Glomerular visceral epithelial cell (primary cell): ENCODE measurements around the gene ANAPC5.
"Not testable (repeated sequence)": the region's sequence is repeated elsewhere in the genome, so short reads cannot be mapped to it uniquely, and the experiment has no call there.

Experiments used
- DNase-seq: peaks from one replicate; pipeline ENCODE4 v3.0.0-alpha.2; 2016; ENCODE audit errors: extremely low spot score

Gene ANAPC5

GRCh38 chr12:121318121-121318520 is 34.1 kb downstream of the ANAPC5 start:
- no peak for DNase-seq

- DNase-seq = no peak
Observed at GRCh38 chr12:121314431-121314830, 37.8 kb downstream of the ANAPC5 start.

DNA sequence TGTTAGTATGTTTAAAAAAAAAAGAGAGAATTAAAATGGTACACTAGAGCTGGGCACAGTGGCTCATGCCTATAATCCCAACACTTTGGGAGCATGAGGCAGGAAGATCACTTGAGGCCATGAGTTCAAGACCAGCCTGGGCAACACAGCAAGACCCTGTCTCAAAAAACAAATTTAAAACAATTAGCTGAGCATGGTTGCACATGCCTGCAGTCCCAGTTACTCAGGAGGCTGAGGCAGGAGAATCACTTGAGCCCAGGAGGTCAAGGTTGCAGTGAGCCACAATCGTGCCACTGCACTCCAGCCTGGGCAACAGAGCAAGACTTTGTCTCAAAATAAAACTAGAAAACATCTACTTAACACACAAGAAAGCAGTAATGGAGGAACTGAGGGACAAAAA is 42.0 kb downstream of the ANAPC5 start:
- DNase-seq = not testable (repeated sequence)

DNA sequence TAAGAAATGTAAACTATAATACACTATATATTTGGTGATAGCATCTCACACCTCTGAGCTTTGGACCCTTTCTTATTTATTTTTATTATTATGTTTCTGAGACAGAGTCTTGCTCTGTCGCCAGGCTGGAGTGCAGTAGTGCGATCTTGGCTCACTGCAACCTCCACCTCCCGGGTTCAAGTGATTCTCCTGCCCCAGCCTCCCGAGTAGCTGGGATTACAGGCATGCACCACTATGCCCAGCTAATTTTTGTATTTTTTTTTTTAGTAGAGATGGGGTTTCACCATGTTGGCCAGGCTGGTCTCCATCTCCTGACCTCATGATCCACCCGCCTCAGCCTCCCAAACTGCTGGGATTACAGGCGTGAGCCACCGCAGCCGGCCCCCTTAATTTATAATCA is 44.8 kb downstream of the ANAPC5 start:
- not testable (repeated sequence) for DNase-seq

GRCh38 chr12:121304306-121304705 is 47.9 kb downstream of the ANAPC5 start:
- DNase-seq = no peak

DNA sequence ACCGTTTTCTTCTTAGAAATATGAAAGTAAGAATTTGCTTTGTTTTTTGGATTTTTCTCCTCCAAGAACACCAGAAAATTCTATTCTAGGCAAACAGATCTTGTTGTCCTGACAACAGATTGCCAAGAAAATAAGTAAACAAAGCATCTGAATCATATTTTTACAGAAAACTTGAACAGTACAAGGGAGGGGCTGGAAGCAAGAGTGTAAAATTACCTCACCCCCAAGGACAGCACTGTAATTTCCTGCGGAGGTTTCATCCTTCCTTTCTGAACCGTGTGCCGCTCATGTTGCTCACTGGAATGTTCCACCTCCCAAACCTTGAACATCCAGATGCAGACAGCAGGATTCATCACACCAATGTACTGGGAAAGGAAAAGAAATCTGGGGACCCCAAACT is 50.3 kb downstream of the ANAPC5 start:
- no peak for DNase-seq

- DNase-seq = no peak
Observed at GRCh38 chr12:121300083-121300819, 52.0 kb downstream of the ANAPC5 start.

DNA sequence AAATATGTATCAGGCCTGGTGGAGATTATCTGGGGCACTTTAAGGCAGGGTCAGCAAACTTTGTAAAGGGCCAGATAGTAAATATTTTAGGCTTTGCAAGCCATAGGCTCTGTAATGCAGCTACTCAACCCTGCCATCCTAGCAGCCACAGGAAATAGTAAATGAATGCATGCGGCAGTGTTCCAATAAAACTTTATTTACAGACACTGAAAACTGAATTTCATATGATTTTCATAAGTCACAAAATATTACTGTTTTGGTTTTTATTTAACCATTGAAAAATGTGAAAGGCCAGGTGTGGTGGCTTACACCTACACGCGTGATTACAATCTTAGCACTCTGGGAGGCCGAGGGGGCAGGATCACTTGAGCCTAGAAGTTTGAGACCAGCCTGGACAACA is 52.5 kb downstream of the ANAPC5 start:
- DNase-seq = no peak

- DNase-seq = not testable (repeated sequence)
Observed at GRCh38 chr12:121298411-121298810, 53.8 kb downstream of the ANAPC5 start.

DNA sequence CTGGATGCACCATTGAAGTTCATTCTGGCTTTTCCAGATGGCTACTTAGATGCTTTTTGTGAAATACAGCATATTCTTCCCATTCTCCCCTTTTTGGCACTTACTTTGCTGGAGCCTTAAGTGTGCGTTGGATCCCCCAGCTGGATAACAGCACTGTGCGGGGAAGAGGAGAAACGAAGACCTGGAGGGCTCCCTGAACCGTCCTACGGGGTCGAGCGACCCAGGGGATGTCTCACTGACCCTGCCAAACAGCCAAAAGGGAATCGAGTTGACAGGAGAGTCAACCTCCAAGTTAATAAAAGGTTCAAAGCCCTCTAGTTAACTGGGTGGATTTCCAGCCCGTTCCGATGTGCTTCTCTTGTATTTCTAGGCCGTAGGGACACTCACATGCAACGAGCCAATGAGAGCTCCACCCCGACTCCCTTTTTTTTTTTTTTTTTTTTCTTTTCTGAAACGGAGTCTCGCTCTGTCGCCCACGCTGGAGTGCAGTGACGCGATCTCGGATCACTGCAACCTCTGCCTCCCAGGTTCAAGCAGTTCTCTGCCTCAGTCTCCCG is 54.7 kb downstream of the ANAPC5 start:
- peak; percentile 45 for DNase-seq

DNA sequence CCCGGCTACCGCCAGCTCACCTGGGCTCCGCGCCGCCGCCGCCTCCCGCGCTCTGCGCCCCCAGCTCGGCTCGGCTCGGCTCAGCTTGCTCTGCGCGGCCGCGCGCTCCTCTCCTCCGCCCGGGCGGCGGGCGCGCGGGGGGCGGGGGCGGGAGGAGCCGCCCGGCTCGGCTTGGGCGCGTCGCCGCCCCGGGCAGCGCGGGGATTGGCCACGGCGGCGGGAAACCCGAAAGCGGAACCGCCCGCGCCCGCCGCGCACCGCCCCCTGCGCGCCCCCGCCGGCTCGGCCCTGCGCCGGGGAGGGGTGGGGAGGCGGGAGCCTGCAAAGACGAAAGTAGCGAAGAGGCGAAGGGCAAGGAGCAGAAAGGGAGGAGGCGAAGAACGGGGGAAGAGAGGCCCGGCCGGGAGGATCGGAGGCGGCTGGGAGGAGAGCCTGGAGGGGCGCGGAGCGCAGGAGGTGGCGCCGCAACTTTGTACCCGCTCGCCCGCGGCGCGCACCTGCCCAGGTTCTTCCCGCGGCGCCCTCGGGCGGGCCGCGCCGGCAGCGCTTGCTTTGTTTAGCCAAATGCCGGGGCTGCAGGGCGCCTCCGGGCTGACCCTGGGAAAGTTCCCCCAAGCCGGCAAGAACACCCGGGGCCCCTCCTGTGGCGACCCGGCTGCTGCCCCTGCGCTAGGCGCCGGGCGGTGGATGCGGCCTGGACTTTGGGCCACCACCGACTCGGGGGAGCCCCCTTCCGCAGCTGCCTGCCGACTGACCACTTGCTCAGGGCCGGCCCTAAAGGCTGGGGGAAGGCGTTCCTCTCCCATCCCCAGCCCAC is 55.4 kb downstream of the ANAPC5 start, which contains the start of gene CAMKK2:
Gene CAMKK2 (minus strand): TSS at position 92 of the 817 bp plus-strand sequence. CDS start 22,183 bp downstream, outside the sequence.
- DNase-seq = peak; percentile 86

DNA sequence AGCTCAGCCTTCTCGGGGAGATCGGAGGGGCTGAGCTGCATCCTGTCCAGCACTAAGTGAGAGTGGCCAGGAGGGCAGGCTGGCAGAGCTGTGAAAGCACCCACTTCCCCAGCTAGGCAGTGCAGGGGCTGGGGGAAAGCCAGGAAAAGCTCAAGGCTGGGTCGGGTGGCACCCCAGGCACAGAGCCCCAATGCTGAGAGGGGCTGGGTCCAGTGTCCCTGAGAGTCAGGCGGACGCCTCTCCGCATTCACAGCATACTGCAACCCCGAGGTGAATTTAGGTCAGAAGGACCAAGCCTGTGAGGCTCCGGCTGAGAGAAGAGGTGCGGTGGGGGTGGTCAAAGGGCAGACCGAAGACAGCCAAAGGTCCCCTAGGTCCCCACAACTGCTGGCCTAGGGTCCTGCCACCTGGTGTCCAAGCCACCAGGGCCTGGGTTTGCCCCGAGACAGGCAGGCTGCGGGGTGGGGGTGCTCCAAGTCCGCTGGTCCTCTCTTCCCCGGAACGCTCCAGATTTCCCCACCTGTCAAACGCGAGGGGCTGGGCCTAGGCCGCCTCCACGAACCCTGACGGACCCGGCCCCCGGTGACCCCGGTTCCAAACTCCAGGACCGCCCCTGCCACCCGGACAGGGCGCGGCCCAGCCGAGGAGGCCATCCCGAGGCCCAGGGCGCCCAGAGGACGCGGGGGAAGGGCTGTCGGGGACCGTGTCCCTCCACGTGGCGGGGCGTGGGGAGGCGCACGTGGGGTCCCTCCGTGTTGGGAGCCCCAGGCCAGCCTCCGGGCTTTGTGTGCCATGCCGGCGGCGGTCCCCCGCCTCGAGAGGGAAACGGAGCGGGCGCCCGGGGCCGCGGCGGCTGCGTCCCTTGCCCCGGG is 56.2 kb downstream of the ANAPC5 start:
- DNase-seq = peak; percentile 18

GRCh38 chr12:121295116-121295745 is 57.0 kb downstream of the ANAPC5 start:
- no peak for DNase-seq

DNA sequence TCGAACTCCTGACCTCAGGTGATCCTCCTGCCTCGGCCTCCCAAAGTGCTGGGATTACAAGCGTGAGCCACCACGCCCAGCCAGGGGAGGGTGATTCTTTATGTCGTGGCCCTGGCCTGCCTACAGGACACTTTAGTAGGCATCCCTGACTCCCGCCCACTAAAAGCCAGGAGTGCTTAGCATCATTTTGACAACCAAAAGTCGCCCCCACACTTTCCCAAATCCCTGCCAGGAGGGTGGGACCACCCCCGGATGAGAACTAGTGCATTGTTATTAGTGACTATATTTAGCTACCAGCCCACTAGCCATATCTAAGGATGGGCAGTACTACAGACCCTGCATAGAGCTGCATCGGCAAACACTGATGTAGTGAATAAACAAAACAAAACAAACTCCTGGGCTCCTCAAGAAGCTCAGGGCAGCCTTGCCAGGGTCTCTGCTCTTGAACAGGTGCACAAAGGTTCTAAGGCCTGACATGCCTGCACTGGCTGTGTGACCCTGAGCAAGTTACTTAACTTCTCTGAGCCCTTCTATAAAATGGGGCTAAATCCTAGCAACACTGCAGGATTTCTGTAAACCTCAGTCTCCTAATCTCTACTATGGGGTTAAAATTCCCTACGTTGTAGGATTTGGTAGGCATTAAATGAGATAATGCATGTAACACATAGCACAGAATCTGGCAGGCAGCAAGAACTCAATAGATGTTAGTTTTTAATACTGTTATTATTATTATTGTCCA is 57.9 kb downstream of the ANAPC5 start:
- DNase-seq = no peak

GRCh38 chr12:121293603-121294002 is 58.6 kb downstream of the ANAPC5 start:
- DNase-seq = no peak

GRCh38 chr12:121290410-121290809 is 61.8 kb downstream of the ANAPC5 start:
- DNase-seq = no peak

- DNase-seq = no peak
Observed at GRCh38 chr12:121289962-121290361, 62.2 kb downstream of the ANAPC5 start.

GRCh38 chr12:121288986-121289385 is 63.2 kb downstream of the ANAPC5 start:
- no peak for DNase-seq

- DNase-seq = no peak
Observed at GRCh38 chr12:121288158-121288845, 63.9 kb downstream of the ANAPC5 start.
